ENCODE results near the gene RITA1. TPM values are rescaled to one million over a fixed set of nuclear protein-coding genes. Genes with fewer than 3 reads are reported as not detected.

Gene RITA1
- total and polyA plus RNA-seq, 2 donors (not counting 1 experiment from before 2014, with no cell fraction given), result 8.1 to 17.9 TPM

DNA sequence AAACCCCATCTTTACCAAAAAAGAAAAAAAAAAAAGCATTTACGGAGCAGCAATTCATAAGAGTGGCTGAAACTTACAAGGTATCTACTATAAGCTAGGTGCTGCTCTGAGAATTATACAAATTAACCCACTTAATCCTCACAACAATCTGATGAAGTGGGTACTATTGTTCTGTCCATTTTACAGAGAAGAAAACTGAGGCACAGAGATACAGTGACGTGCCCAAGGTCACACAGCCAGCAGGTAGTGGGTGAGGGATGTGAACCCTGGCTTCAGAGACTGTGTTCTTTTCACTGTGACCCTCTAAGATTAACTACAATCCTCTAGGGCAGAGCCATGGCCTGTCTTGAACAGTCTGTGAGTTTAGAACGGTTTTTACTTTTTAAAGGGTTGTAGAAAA lies 3.5 kb upstream of the RITA1 start:
- Histone ChIP-seq H2AFZ (ENCODE audit: insufficient read depth, low read depth, low read length, poor library complexity, severe bottlenecking) (no peak overlapping the region), H3K9ac (ENCODE audit: low read length) (no peak overlapping the region), H3K79me2 (ENCODE audit: control insufficient read depth, insufficient read depth, low read length) (peaks cover 64% of the 10 kb centered on the region), H3K27me3 (replicated peaks in 1 of 4; ENCODE audit: control extremely low read depth in 1 of 4, control insufficient read depth in 3 of 4, insufficient read depth in 4 of 4, low read length in 3 of 4) (no peaks in the 10 kb centered on the region), H3K27ac (ENCODE audit: low read length in 2 of 2) (no peak overlapping the region), H3K9me3 (ENCODE audit: control extremely low read depth in 1 of 3, control insufficient read depth in 2 of 3, insufficient read depth in 1 of 3, low read length in 2 of 3) (peaks cover 0 to 5% (median 0%) of the 10 kb centered on the region in 3 donors), H3K4me3 (ENCODE audit: control extremely low read depth in 1 of 5, extremely low read depth in 1 of 5, insufficient read depth in 1 of 5, low read depth in 2 of 5, low read length in 4 of 5) (no peak overlapping the region), H3K36me3 (replicated peaks in 1 of 2; ENCODE audit: control extremely low read depth in 1 of 2, control insufficient read depth in 1 of 2, extremely low read depth in 1 of 2, insufficient read depth in 2 of 2, low read length in 1 of 2) (peaks cover 2 to 53% of the 10 kb centered on the region in 2 experiments), H4K20me1 (ENCODE audit: control insufficient read depth, insufficient read depth, low read length, poor library complexity, severe bottlenecking) (peaks cover 42% of the 10 kb centered on the region), H3K4me2 (replicated peaks; ENCODE audit: low read depth, low read length, poor library complexity, severe bottlenecking) (no peak overlapping the region), H3K4me1 (ENCODE audit: control insufficient read depth in 2 of 2, insufficient read depth in 2 of 2, low read length in 2 of 2) (peaks cover 21 to 30% of the 10 kb centered on the region in 2 donors)
- ATAC-seq (ENCODE audit: low read depth) (no peak), DNase-seq (no peak)
- intact Hi-C loops (cut with micrococcal nuclease), result no loop called here
- H3K27me3 Mint-ChIP-seq, result no peaks in the 10 kb centered on the region
- H3K4me3 Mint-ChIP-seq, result no peak overlapping the region
- TF ChIP-seq, protein P1, sequence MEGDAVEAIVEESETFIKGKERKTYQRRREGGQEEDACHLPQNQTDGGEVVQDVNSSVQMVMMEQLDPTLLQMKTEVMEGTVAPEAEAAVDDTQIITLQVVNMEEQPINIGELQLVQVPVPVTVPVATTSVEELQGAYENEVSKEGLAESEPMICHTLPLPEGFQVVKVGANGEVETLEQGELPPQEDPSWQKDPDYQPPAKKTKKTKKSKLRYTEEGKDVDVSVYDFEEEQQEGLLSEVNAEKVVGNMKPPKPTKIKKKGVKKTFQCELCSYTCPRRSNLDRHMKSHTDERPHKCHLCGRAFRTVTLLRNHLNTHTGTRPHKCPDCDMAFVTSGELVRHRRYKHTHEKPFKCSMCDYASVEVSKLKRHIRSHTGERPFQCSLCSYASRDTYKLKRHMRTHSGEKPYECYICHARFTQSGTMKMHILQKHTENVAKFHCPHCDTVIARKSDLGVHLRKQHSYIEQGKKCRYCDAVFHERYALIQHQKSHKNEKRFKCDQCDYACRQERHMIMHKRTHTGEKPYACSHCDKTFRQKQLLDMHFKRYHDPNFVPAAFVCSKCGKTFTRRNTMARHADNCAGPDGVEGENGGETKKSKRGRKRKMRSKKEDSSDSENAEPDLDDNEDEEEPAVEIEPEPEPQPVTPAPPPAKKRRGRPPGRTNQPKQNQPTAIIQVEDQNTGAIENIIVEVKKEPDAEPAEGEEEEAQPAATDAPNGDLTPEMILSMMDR (IDR thresholded peaks at IDR 0.05), result no peak
- TF ChIP-seq EZH2 (IDR thresholded peaks at IDR 0.05; ENCODE audit: borderline replicate concordance, insufficient read depth, low read depth, low read length, poor library complexity, severe bottlenecking), result no peak
- ChIA-PET CTCF (interaction anchor here (0.7 kb wide), 1 partner anchor 147 kb away, joined by 3 read pairs; no protein-coding TSS in a partner anchor), POLR2A (no interaction called here)
- H3K9me3 Mint-ChIP-seq (ENCODE audit: insufficient read depth), result no peaks in the 10 kb centered on the region
- no peak overlapping the region for H3K27ac Mint-ChIP-seq
- WGBS (ENCODE audit: insufficient coverage), result no CpG with 5 or more reads among the region's 3 CpGs
- peaks cover 29% of the 10 kb centered on the region for H3K4me1 Mint-ChIP-seq

DNA sequence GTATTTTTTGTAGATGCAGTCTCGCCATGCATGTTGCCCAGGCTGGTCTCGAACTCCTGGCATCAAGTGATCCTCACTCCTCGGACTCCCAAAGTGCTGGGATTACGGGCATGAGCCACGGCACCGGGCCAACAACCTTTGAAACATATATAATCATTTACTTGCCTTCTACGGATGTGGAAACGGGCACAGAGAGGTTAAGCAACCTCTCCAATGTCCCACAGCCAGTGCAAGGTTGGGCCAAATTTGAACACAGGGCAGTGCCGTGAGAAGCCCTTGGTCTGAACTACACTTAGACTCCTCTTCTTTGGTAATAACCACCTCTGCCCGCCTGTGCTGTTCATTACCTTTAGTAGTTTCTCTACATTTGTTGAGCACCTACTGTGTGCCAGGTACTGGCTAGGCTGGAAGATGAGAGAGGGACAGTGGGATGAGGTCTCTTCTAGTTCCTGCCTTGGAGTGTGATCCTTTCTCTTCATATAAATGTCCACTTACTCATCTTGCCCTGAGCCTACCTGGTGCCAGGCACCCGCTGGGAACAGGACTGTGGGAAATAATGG lies 2.4 kb upstream of the RITA1 start:
- no peak overlapping the region for H2AFZ ChIP-seq (ENCODE audit: insufficient read depth, low read depth, low read length, poor library complexity, severe bottlenecking)
- peaks cover 25 to 34% of the 10 kb centered on the region in 2 donors for H3K4me1 ChIP-seq (ENCODE audit: control insufficient read depth in 2 of 2, insufficient read depth in 2 of 2, low read length in 2 of 2)
- TF ChIP-seq, protein P1 (IDR thresholded peaks at IDR 0.05), result no peak
- no peak for TF ChIP-seq EZH2 (IDR thresholded peaks at IDR 0.05; ENCODE audit: borderline replicate concordance, insufficient read depth, low read depth, low read length, poor library complexity, severe bottlenecking)
- WGBS (ENCODE audit: insufficient coverage), result 93% methylated on average over 8 of the region's 11 CpGs
- peaks cover 42% of the 10 kb centered on the region for H4K20me1 ChIP-seq (ENCODE audit: control insufficient read depth, insufficient read depth, low read length, poor library complexity, severe bottlenecking)
- Mint-ChIP-seq H3K27me3 (no peaks in the 10 kb centered on the region), H3K9me3 (ENCODE audit: insufficient read depth) (no peaks in the 10 kb centered on the region), H3K4me3 (peak overlapping the region; percentile 23), H3K27ac (peak overlapping the region; percentile 32), H3K4me1 (peaks cover 36% of the 10 kb centered on the region)
- H3K9ac ChIP-seq (ENCODE audit: low read length), result no peak overlapping the region
- H3K79me2 ChIP-seq (ENCODE audit: control insufficient read depth, insufficient read depth, low read length), result peaks cover 69% of the 10 kb centered on the region
- ChIA-PET CTCF (interaction anchor here (0.7 kb wide), 1 partner anchor 63 kb away, joined by 3 read pairs; no protein-coding TSS in a partner anchor), POLR2A (interaction anchor here (0.6 to 0.8 kb wide), 4 partner anchors 9 to 48 kb away, joined by 3 to 4 read pairs (median 4); partner anchors contain the start of gene RASAL1)
- intact Hi-C loops (cut with micrococcal nuclease), result no loop called here
- no peak overlapping the region for H3K4me3 ChIP-seq (ENCODE audit: control extremely low read depth in 1 of 5, extremely low read depth in 1 of 5, insufficient read depth in 1 of 5, low read depth in 2 of 5, low read length in 4 of 5)
- H3K27me3 ChIP-seq (replicated peaks in 1 of 4; ENCODE audit: control extremely low read depth in 1 of 4, control insufficient read depth in 3 of 4, insufficient read depth in 4 of 4, low read length in 3 of 4), result no peaks in the 10 kb centered on the region
- H3K27ac ChIP-seq (ENCODE audit: low read length in 2 of 2), result no peak overlapping the region
- ATAC-seq (ENCODE audit: low read depth) (no peak), DNase-seq (no peak)
- H3K36me3 ChIP-seq (replicated peaks in 1 of 2; ENCODE audit: control extremely low read depth in 1 of 2, control insufficient read depth in 1 of 2, extremely low read depth in 1 of 2, insufficient read depth in 2 of 2, low read length in 1 of 2), result peaks cover 0 to 42% of the 10 kb centered on the region in 2 experiments
- peak overlapping the region; percentile 10 for H3K4me2 ChIP-seq (replicated peaks; ENCODE audit: low read depth, low read length, poor library complexity, severe bottlenecking)
- no peaks in the 10 kb centered on the region for H3K9me3 ChIP-seq (ENCODE audit: control extremely low read depth in 1 of 3, control insufficient read depth in 2 of 3, insufficient read depth in 1 of 3, low read length in 2 of 3)
